ENCODE data around the gene BCORL1.
A peak's percentile ranks its signal among the peaks of the same experiment; 100 is the strongest.

GRCh38 chrX:130100180-130100579, 117.7 kb downstream of the BCORL1 start:
- no peak for TF ChIP-seq CTCF (IDR thresholded peaks at IDR 0.05)
- peak in 1 of 3 donors; percentile 39 for TF ChIP-seq POLR2AphosphoS5 (IDR thresholded peaks at IDR 0.05)
- no peak for TF ChIP-seq POLR2A (IDR thresholded peaks at IDR 0.05)
- TF ChIP-seq EP300 (IDR thresholded peaks at IDR 0.05), result no peak
